Ishikawa (cell line): Measurements from ENCODE around the gene DIPK1C.

Source experiments
- CEBPB ChIP-seq: IDR thresholded peaks from 2 replicates; pipeline ENCODE4 v1.6.1; 2012
- CREB1 ChIP-seq: IDR thresholded peaks from 2 replicates; pipeline ENCODE4 v1.6.1; 2012; ENCODE audit warnings: low read depth
- EP300 ChIP-seq: IDR thresholded peaks from 2 replicates; pipeline ENCODE4 v1.6.1; 2012; ENCODE audit warnings: borderline replicate concordance
- FOXM1 ChIP-seq: IDR thresholded peaks from 2 replicates; pipeline ENCODE4 v1.6.1; 2012; ENCODE audit warnings: low read depth, borderline replicate concordance
- MAX ChIP-seq: IDR thresholded peaks from 2 replicates; pipeline ENCODE4 v1.6.1; 2012
- NFIC ChIP-seq: IDR thresholded peaks from 2 replicates; pipeline ENCODE4 v1.6.1; 2012
- RAD21 ChIP-seq: IDR thresholded peaks from 2 replicates; pipeline ENCODE4 v1.6.1; 2012; ENCODE audit warnings: low read depth
- TAF1 ChIP-seq: IDR thresholded peaks from 2 replicates; pipeline ENCODE4 v1.6.1; 2012; ENCODE audit warnings: low read depth, mild to moderate bottlenecking
- TCF12 ChIP-seq: IDR thresholded peaks from 2 replicates; pipeline ENCODE4 v1.6.1; 2012; ENCODE audit warnings: low read depth
- TEAD4 ChIP-seq: IDR thresholded peaks from 2 replicates; pipeline ENCODE4 v1.6.1; 2012
- YY1 ChIP-seq: IDR thresholded peaks from 2 replicates; pipeline ENCODE4 v1.6.1; 2012; ENCODE audit warnings: low read depth
- TF ChIP-seq, protein P1 (sequence below): IDR thresholded peaks from 2 replicates; pipeline ENCODE4 v1.6.1; 2012
- TF ChIP-seq, protein P2 (sequence below): IDR thresholded peaks from 2 replicates; pipeline ENCODE4 v1.6.1; 2012; ENCODE audit warnings: low read depth, mild to moderate bottlenecking

DNA sequence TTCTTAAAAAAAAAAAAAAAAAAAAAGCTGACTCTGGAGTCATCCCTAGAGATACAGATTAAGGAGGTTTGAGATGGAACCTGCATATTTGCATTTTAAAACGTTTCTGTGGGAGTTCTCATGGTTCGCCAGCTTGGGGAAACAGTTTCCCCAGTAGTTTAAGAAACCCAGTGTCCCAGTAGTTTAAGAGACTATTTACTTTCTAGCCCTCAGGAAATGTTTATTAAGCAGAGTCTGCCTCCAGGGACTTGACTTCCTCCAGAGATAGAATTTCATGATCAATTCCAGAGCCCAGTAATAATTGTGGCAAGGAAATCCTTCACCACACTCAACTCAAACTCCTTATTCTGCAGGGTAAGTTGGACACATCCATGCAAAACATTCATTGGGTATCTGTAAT is 39.1 kb downstream of the DIPK1C start:
- TF ChIP-seq TAF1 (no peak), EP300 (no peak), FOXM1 (no peak), TEAD4 (no peak), RAD21 (no peak), TCF12 (no peak), CEBPB (no peak), YY1 (no peak), NFIC (no peak), CREB1 (no peak), MAX (no peak)
- TF ChIP-seq, protein P1, sequence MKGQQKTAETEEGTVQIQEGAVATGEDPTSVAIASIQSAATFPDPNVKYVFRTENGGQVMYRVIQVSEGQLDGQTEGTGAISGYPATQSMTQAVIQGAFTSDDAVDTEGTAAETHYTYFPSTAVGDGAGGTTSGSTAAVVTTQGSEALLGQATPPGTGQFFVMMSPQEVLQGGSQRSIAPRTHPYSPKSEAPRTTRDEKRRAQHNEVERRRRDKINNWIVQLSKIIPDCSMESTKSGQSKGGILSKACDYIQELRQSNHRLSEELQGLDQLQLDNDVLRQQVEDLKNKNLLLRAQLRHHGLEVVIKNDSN, result no peak
- TF ChIP-seq, protein P2, sequence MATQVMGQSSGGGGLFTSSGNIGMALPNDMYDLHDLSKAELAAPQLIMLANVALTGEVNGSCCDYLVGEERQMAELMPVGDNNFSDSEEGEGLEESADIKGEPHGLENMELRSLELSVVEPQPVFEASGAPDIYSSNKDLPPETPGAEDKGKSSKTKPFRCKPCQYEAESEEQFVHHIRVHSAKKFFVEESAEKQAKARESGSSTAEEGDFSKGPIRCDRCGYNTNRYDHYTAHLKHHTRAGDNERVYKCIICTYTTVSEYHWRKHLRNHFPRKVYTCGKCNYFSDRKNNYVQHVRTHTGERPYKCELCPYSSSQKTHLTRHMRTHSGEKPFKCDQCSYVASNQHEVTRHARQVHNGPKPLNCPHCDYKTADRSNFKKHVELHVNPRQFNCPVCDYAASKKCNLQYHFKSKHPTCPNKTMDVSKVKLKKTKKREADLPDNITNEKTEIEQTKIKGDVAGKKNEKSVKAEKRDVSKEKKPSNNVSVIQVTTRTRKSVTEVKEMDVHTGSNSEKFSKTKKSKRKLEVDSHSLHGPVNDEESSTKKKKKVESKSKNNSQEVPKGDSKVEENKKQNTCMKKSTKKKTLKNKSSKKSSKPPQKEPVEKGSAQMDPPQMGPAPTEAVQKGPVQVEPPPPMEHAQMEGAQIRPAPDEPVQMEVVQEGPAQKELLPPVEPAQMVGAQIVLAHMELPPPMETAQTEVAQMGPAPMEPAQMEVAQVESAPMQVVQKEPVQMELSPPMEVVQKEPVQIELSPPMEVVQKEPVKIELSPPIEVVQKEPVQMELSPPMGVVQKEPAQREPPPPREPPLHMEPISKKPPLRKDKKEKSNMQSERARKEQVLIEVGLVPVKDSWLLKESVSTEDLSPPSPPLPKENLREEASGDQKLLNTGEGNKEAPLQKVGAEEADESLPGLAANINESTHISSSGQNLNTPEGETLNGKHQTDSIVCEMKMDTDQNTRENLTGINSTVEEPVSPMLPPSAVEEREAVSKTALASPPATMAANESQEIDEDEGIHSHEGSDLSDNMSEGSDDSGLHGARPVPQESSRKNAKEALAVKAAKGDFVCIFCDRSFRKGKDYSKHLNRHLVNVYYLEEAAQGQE, result no peak
